HepG2 (cell line): Measurements from ENCODE around the gene DOK1. TPM values are rescaled to one million over a fixed set of nuclear protein-coding genes. Genes with fewer than 3 reads are reported as not detected.

Experiments
- ATAC-seq: fragments of 200-7000 bp; cut with Tn5 transposase; 3 replicates; pipeline ENCODE4 v1.9.1; 2020; ENCODE audit warnings: mild to moderate bottlenecking, moderate library complexity
- Bru-seq: library from RNA; stranded (reverse); fragments of 400-500 nt; gene quantifications from one replicate; lab custom pipeline; 2021; lab: Mats Ljungman, UMichigan
- BruChase-seq, 2 experiments: library from RNA; stranded (reverse); fragments of 400-500 nt; gene quantifications; one replicate each; lab custom pipeline; 2021; lab: Mats Ljungman, UMichigan
- BruUV-seq: library from RNA; stranded (reverse); fragments of 400-500 nt; replicated peaks from 2 replicates; lab custom pipeline; 2021; lab: Mats Ljungman, UMichigan
- CTCF ChIA-PET: fragments of 300-600 bp; formaldehyde crosslinking; extraction: SDS; loops from one replicate; lab custom pipeline; 2021; ENCODE audit warnings: low total read pairs, inconsistent platforms, low intra/inter-chr PET ratio; lab: Yijun Ruan, JAX
- POLR2A ChIA-PET: fragments of 350-600 bp; sonication (Branson Sonifier 250); formaldehyde crosslinking; loops from one replicate; lab custom pipeline; 2020; ENCODE audit warnings: antibody characterized with exemption, inconsistent platforms; lab: Yijun Ruan, JAX
- DNase-seq: peaks from one replicate; pipeline ENCODE4 v3.0.0-alpha.2; 2015; ENCODE audit warnings: low spot score
- FAIRE-seq: peaks from 3 replicates; lab custom pipeline; 2011; peaks lifted over from hg19 to GRCh38; lab: Jason Lieb, UNC
- H2AFZ ChIP-seq: one replicate; pipeline ENCODE4 v1.6.1; 2011; ENCODE audit warnings: low read length, inconsistent platforms
- H3K27ac ChIP-seq: fragments of 300-600 bp; 3 replicates; pipeline ENCODE4 v1.8.0; 2011; ENCODE audit warnings: mixed run types, mild to moderate bottlenecking, mixed read lengths, low read length, inconsistent platforms; ENCODE audit not compliant: insufficient read depth; ENCODE audit errors: extremely low read length
- H3K27me3 ChIP-seq, 2 experiments: fragments of 200-600 bp in 1 of 2; 2 replicates in 1 of 2; 3 replicates in 1 of 2; pipeline versions ENCODE4 v1.6.0 to v1.8.0; 2011; ENCODE audit warnings: low read length in 2 of 2, mild to moderate bottlenecking in 2 of 2, moderate library complexity in 2 of 2, inconsistent platforms in 1 of 2; ENCODE audit not compliant: insufficient read depth in 2 of 2, control insufficient read depth in 1 of 2
- H3K36me3 ChIP-seq, 2 experiments: fragments of 200-600 bp in 1 of 2; replicated peaks in 1 of 2; 2 replicates in 1 of 2; 3 replicates in 1 of 2; pipeline versions ENCODE4 v1.5.1 to v1.8.0; 2011; ENCODE audit warnings: low read length in 2 of 2, inconsistent platforms in 1 of 2; ENCODE audit not compliant: insufficient read depth in 2 of 2, control insufficient read depth in 1 of 2
- H3K4me1 ChIP-seq: 2 replicates; pipeline ENCODE4 v1.5.1; 2012; ENCODE audit warnings: low read length, inconsistent platforms; ENCODE audit not compliant: insufficient read depth
- H3K4me2 ChIP-seq: 2 replicates; pipeline ENCODE4 v1.6.0; 2011; ENCODE audit warnings: low read depth, low read length, inconsistent platforms
- H3K4me3 ChIP-seq, 3 experiments: fragments of 200-600 bp in 1 of 3; sonication (generic), shearing (Covaris generic) in 1 of 3; replicated peaks in 1 of 3; 2 replicates each; pipeline ENCODE4 v1.5.1; 2011 to 2016; ENCODE audit warnings: low read length in 3 of 3, inconsistent platforms in 2 of 3, low read depth in 2 of 3, mild to moderate bottlenecking in 2 of 3, control low read depth in 1 of 3, mixed read lengths in 1 of 3; ENCODE audit not compliant: insufficient read depth in 1 of 3
- H3K79me2 ChIP-seq: one replicate; pipeline ENCODE4 v1.6.1; 2011; ENCODE audit warnings: low read length, inconsistent platforms; ENCODE audit not compliant: insufficient read depth
- H3K9ac ChIP-seq: 2 replicates; pipeline ENCODE4 v1.6.0; 2011; ENCODE audit warnings: mild to moderate bottlenecking, low read depth, low read length, inconsistent platforms; ENCODE audit not compliant: insufficient read depth
- H3K9me3 ChIP-seq: 2 replicates; pipeline ENCODE4 v1.5.1; 2012; ENCODE audit warnings: mild to moderate bottlenecking, low read length
- H4K20me1 ChIP-seq: 2 replicates; pipeline ENCODE4 v1.6.0; 2011; ENCODE audit warnings: inconsistent platforms, mild to moderate bottlenecking, low read length, moderate library complexity; ENCODE audit not compliant: insufficient read depth
- ARID5B ChIP-seq: IDR thresholded peaks from 2 replicates; pipeline ENCODE4 v1.4.0; 2020; ENCODE audit warnings: mild to moderate bottlenecking, missing genetic modification reagents
- POLR2AphosphoS2 ChIP-seq: IDR thresholded peaks from 2 replicates; pipeline ENCODE4 v1.6.1; 2011; ENCODE audit warnings: low read depth, low read length, improper control_type of control experiment
- SMYD3 ChIP-seq: sonication (generic); formaldehyde crosslinking; IDR thresholded peaks from 2 replicates; pipeline ENCODE4 v1.8.1; 2023; ENCODE audit warnings: mild to moderate bottlenecking, missing genetic modification reagents
- SRSF1 ChIP-seq: fragments of 200-400 bp; formaldehyde crosslinking; optimal IDR thresholded peaks from 2 replicates; pipeline ENCODE3; 2017; ENCODE audit warnings: mild to moderate bottlenecking, low read depth, low read length, moderate library complexity
- TGIF2 ChIP-seq: IDR thresholded peaks from 2 replicates; pipeline ENCODE4 v1.6.1; 2016; ENCODE audit warnings: control low read depth, missing compliant biosample characterization
- WGBS: methylation state at CpG from one replicate; pipeline ENCODE4 v1.1.6; 2017; ENCODE audit warnings: low lambda C conversion rate; 5-methylcytosine and 5-hydroxymethylcytosine counted together
- in situ Hi-C: cut with HindIII; loops from 2 replicates; pipeline ENCODE4 v1.10.0; 2017; ENCODE audit warnings: low pct_unique_long_range_greater_than_20kb; ENCODE audit not compliant: extremely low pct_ligation_motif_present
- intact Hi-C: fragments of 100-400 bp; cut with micrococcal nuclease; formaldehyde crosslinking; loops from one replicate; pipeline ENCODE4 v1.10.0; 2022; ENCODE audit not compliant: unreplicated experiment
- long read RNA-seq, 2 experiments: library from RNA in 1 of 2; library from polyadenylated mRNA in 1 of 2; stranded (forward) in 1 of 2; unstranded in 1 of 2; transcript quantifications; one replicate each; pipeline ENCODE4 v2.0.0, GENCODE V29; 2019 to 2022
- polyA minus RNA-seq, 3 experiments: library from RNA; depleted of rRNA, polyadenylated mRNA; stranded (reverse); fragments of >200 nt; gene quantifications; 2 replicates each; pipeline ENCODE4 v1.2.3, GENCODE V29; 2011; ENCODE audit warnings: low replicate concordance in 1 of 3
- polyA plus RNA-seq, 8 experiments: library from polyadenylated mRNA; depleted of rRNA in 3 of 8; stranded (reverse) in 7 of 8; unstranded in 1 of 8; fragments of >200 nt; fragmentation: Illumina TruSeq in 4 of 8; extraction: Trizol in 4 of 8; gene quantifications; 2 replicates each; pipeline versions ENCODE4 v1.2.1 to v1.2.3, GENCODE V29; 2011 to 2016; ENCODE audit warnings: low read depth in 4 of 8, missing spikeins in 1 of 8, mixed read lengths in 1 of 8; ENCODE audit not compliant: insufficient read depth in 1 of 8
- total RNA-seq, 5 experiments: library from RNA; depleted of rRNA; stranded (reverse); fragments of >200 nt; fragmentation: Illumina TruSeq; extraction: Trizol; gene quantifications; 2 replicates each; pipeline ENCODE4 v1.2.3, GENCODE V29; 2016; ENCODE audit warnings: low read depth in 1 of 5
- TF ChIP-seq, protein P1 (sequence below): sonication (generic); formaldehyde crosslinking; IDR thresholded peaks from 2 replicates; pipeline ENCODE4 v1.5.1; 2020; ENCODE audit warnings: mild to moderate bottlenecking, moderate library complexity, missing genetic modification reagents
- TF ChIP-seq, protein P2 (sequence below): sonication (generic); formaldehyde crosslinking; IDR thresholded peaks from 2 replicates; pipeline ENCODE4 v1.8.0; 2022; ENCODE audit warnings: low read depth, missing genetic modification reagents

DOK1 gene
- total RNA-seq (2016; rRNA removed; fragmentation: Illumina TruSeq; extraction: Trizol) (0.53 and 0.66 TPM in 2 replicates), polyA plus RNA-seq (2011; rRNA removed) (0.74 and 0.84 TPM in 2 replicates), polyA minus RNA-seq (2011; rRNA and poly(A)+ RNA removed; ENCODE audit: low replicate concordance) (1.5 and 3.0 TPM in 2 replicates), Bru-seq, nascent RNA (percentile 36 among the genes with signal in this experiment), BruChase-seq, experiment 1, labeled RNA remaining after a 6-hour chase (percentile 29 among the genes with signal in this experiment), BruChase-seq, experiment 2, labeled RNA remaining after a 2-hour chase (percentile 26 among the genes with signal in this experiment)
- total RNA-seq (2016; cell fraction: cytosol; rRNA removed; fragmentation: Illumina TruSeq; extraction: Trizol; ENCODE audit: low read depth): 0.20 and 0.26 TPM in 2 replicates
- total RNA-seq (2016; cell fraction: insoluble cytoplasmic fraction; rRNA removed; fragmentation: Illumina TruSeq; extraction: Trizol): 0.73 and 0.74 TPM in 2 replicates
- total RNA-seq (2016; cell fraction: membrane; rRNA removed; fragmentation: Illumina TruSeq; extraction: Trizol): 0.46 and 0.79 TPM in 2 replicates
- 0.34 and 0.87 TPM in 2 replicates for total RNA-seq (2016; cell fraction: nucleus; rRNA removed; fragmentation: Illumina TruSeq; extraction: Trizol)
- 0.74 and 0.95 TPM in 2 replicates for polyA plus RNA-seq (2011; cell fraction: cytosol; rRNA removed)
- polyA plus RNA-seq (2011; cell fraction: nucleus; rRNA removed): 0.97 and 1.7 TPM in 2 replicates
- polyA plus RNA-seq (2012): 1.3 and 1.6 TPM in 2 replicates
- 0.22 and 0.43 TPM in 2 replicates for polyA plus RNA-seq (2016; cell fraction: cytosol; fragmentation: Illumina TruSeq; extraction: Trizol; ENCODE audit: low read depth)
- polyA plus RNA-seq (2016; cell fraction: insoluble cytoplasmic fraction; fragmentation: Illumina TruSeq; extraction: Trizol; ENCODE audit: low read depth): 0.35 and 0.96 TPM in 2 replicates
- 0.50 and 0.79 TPM in 2 replicates for polyA plus RNA-seq (2016; cell fraction: membrane; fragmentation: Illumina TruSeq; extraction: Trizol; ENCODE audit: low read depth)
- 0.36 and 0.63 TPM in 2 replicates for polyA plus RNA-seq (2016; cell fraction: nucleus; fragmentation: Illumina TruSeq; extraction: Trizol; ENCODE audit: insufficient read depth, low read depth)
- polyA minus RNA-seq (2011; cell fraction: cytosol; rRNA and poly(A)+ RNA removed): 0.40 and 0.62 TPM in 2 replicates
- polyA minus RNA-seq (2011; cell fraction: nucleus; rRNA and poly(A)+ RNA removed): 0.64 and 1.4 TPM in 2 replicates
- long read RNA-seq, experiment 1, partial matches to known transcripts: 0 of 2 reads
- long read RNA-seq, experiment 1, other reads (novel, unspliced or antisense): 1 of 2 reads
- long read RNA-seq, experiment 2, partial matches to known transcripts: 0 of 4 reads
- long read RNA-seq, experiment 2, other reads (novel, unspliced or antisense): 2 of 4 reads

- in situ Hi-C loops: no loop called here
- TF ChIP-seq, protein P1, sequence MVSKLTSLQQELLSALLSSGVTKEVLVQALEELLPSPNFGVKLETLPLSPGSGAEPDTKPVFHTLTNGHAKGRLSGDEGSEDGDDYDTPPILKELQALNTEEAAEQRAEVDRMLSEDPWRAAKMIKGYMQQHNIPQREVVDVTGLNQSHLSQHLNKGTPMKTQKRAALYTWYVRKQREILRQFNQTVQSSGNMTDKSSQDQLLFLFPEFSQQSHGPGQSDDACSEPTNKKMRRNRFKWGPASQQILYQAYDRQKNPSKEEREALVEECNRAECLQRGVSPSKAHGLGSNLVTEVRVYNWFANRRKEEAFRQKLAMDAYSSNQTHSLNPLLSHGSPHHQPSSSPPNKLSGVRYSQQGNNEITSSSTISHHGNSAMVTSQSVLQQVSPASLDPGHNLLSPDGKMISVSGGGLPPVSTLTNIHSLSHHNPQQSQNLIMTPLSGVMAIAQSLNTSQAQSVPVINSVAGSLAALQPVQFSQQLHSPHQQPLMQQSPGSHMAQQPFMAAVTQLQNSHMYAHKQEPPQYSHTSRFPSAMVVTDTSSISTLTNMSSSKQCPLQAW (CRISPR knock-in tag): peak; percentile 49; the same call in 1 of the 2 replicates
- TF ChIP-seq TGIF2 (CRISPR knock-in tag): no peak
- no peak for TF ChIP-seq POLR2AphosphoS2
- TF ChIP-seq SRSF1: no peak
- peak; percentile 15; the same call in 1 of the 2 replicates for TF ChIP-seq ARID5B (CRISPR knock-in tag)
- TF ChIP-seq, protein P2, sequence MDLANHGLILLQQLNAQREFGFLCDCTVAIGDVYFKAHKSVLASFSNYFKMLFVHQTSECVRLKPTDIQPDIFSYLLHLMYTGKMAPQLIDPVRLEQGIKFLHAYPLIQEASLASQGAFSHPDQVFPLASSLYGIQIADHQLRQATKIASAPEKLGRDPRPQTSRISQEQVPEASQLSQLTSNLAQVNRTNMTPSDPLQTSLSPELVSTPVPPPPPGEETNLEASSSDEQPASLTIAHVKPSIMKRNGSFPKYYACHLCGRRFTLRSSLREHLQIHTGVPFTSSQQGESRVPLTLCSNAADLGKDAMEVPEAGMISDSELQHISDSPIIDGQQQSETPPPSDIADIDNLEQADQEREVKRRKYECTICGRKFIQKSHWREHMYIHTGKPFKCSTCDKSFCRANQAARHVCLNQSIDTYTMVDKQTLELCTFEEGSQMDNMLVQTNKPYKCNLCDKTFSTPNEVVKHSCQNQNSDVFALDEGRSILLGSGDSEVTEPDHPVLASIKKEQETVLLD (CRISPR knock-in tag): peak; percentile 69
- no peak for TF ChIP-seq SMYD3 (CRISPR knock-in tag)
Observed at GRCh38 chr2:74553892-74554819, at the start of gene DOK1, which contains the start of gene LOXL3. TSS of gene DOK1 (plus strand) at chr2:74554720. CDS start at chr2:74554755, 35 bp downstream. TSS of gene LOXL3 (minus strand) at chr2:74553942. CDS start at chr2:74552634, 1,308 bp downstream.

More at GRCh38 chr2:74553892-74554819, at the start of gene DOK1, which contains the start of gene LOXL3:
- FAIRE-seq (peak; percentile 44), ATAC-seq (peak; percentile 49), DNase-seq (peak; percentile 69)
- H3K9me3 ChIP-seq: no peaks in the 10 kb centered on the region
- BruUV-seq: no TSS peak
- peaks cover 69% of the 10 kb centered on the region for H3K4me1 ChIP-seq
- intact Hi-C loops: no loop called here
- no peak within 1 kb of the TSS for H3K27ac ChIP-seq
- H2AFZ ChIP-seq: peak within 1 kb of the TSS; percentile 31
- 7% methylated on average over 38 of the region's 73 CpGs for WGBS
- no peaks in the 10 kb centered on the region for H4K20me1 ChIP-seq
- ChIA-PET CTCF (no interaction called here), POLR2A (interaction anchor here (0.7 to 1.7 kb wide), 4 partner anchors 24 to 72 kb away, joined by 4 to 5 read pairs (median 4); partner anchors contain the start of genes AUP1, CCDC142, HTRA2 and PCGF1)
- peaks cover 3 to 21% of the 10 kb centered on the region in 2 experiments; a peak in 2 of 5 replicates for H3K27me3 ChIP-seq
- H3K4me3 ChIP-seq: peak within 1 kb of the TSS; percentile 62 to 69 (median 69)
- no peaks in the 10 kb centered on the region for H3K79me2 ChIP-seq
- H3K4me2 ChIP-seq: peak within 1 kb of the TSS; percentile 92
- H3K9ac ChIP-seq: peak within 1 kb of the TSS; percentile 45
- H3K36me3 ChIP-seq: no peaks in the 10 kb centered on the region
